ENCODE results near the gene C22orf39.

The C22orf39 gene

DNA sequence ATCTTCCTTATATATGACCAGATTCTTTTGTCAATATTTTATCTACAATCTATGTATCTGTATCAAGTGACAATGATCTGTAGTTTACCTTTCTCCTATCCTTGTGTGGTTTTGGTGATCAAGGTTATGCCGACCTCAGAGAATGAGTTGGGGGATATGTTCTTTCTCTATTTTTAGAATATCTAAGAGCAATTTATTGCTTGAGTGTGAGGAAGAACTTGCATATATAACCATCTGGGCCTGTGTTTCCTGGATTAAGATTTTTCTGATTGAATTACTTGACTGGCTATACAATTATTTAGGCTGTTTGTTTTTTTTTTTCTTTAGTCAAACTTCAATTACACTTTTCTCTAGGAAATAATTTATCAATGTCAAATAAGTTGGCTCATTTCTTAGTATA, 14.0 kb upstream of the C22orf39 start:
- TF ChIP-seq, protein P1, sequence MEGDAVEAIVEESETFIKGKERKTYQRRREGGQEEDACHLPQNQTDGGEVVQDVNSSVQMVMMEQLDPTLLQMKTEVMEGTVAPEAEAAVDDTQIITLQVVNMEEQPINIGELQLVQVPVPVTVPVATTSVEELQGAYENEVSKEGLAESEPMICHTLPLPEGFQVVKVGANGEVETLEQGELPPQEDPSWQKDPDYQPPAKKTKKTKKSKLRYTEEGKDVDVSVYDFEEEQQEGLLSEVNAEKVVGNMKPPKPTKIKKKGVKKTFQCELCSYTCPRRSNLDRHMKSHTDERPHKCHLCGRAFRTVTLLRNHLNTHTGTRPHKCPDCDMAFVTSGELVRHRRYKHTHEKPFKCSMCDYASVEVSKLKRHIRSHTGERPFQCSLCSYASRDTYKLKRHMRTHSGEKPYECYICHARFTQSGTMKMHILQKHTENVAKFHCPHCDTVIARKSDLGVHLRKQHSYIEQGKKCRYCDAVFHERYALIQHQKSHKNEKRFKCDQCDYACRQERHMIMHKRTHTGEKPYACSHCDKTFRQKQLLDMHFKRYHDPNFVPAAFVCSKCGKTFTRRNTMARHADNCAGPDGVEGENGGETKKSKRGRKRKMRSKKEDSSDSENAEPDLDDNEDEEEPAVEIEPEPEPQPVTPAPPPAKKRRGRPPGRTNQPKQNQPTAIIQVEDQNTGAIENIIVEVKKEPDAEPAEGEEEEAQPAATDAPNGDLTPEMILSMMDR (IDR thresholded peaks at IDR 0.05; ENCODE audit: low read depth, low read length) = no peak
- no peak overlapping the region for H3K4me3 ChIP-seq (replicated peaks in 1 of 2; ENCODE audit: low read depth in 2 of 2, low read length in 2 of 2)
- DNase-seq (ENCODE audit: low read depth in 2 of 2) = no peak

DNA sequence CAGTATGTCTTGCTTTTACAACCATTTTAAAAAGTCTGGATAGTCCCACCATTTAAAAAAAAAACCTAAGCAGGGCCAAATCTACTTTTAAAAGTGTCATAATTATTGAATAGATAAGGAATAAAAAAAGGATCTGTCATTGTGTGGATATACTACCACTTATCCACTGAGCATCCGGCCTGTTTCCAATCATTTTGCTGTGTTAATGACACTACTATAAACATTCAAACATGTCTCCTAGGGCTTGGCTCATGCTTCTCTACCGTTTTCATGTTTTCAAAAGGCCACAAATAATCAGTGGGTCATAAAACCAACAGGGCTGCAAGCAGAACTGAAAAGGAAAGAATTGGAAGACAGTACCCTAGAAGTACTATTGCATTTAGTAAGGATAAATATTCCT, 12.5 kb upstream of the C22orf39 start:
- H3K4me3 ChIP-seq (replicated peaks in 1 of 2; ENCODE audit: low read depth in 2 of 2, low read length in 2 of 2) = no peak overlapping the region
- no peak for DNase-seq (ENCODE audit: low read depth in 2 of 2)
- TF ChIP-seq, protein P1 (IDR thresholded peaks at IDR 0.05; ENCODE audit: low read depth, low read length) = no peak

DNA sequence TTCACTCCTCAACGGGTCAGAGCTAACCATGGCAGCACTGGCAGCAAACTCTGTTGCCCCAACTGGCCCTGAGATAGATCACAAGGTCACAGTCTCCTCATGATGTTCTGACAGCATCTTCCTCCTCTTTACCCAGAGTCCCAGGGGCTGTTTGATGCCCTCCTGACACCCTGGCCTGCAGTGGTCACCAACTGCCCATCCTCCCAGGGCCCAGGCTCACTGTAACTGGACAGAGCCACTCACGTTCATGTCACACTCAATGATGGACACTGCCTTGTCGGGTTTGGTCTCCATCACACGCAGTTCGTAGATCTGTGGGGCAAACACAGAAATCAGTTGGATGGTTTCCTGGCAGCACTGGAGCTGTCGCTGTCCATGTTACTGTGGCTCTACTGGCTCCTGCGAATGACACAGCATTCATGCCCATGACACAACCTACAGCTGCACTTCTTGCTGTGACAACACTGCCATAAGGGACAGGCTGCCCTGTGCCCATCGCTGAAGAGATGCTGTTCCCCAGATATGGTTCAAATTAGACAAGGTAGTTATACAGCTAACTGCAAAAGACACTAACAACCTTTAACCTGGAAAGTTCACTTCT, 10.4 kb upstream of the C22orf39 start:
- H3K4me3 ChIP-seq (replicated peaks in 1 of 2; ENCODE audit: low read depth in 2 of 2, low read length in 2 of 2) = no peak overlapping the region
- TF ChIP-seq, protein P1 (IDR thresholded peaks at IDR 0.05; ENCODE audit: low read depth, low read length) = no peak
- DNase-seq (ENCODE audit: low read depth in 2 of 2) = no peak

DNA sequence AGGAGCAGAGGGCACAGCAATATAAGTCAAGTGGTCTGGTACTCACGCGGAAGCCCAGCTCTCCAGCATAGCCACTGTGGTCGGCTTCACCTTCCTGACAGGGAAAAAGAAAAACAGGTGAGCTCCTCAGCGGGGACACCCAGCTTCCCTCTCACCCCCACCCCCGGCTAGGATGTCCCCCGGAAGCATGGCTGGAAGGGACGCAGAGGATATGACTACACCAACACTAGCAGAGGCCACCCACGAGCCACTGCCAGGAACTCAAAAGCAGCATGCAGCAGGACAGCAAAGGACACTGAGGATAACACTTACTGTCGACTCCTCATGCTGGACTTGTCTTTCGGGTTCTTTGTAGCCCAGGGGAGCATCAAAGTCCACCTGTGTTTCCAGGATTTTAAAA, 9.0 kb upstream of the C22orf39 start:
- no peak for DNase-seq (ENCODE audit: low read depth in 2 of 2)
- TF ChIP-seq, protein P1 (IDR thresholded peaks at IDR 0.05; ENCODE audit: low read depth, low read length) = no peak

DNA sequence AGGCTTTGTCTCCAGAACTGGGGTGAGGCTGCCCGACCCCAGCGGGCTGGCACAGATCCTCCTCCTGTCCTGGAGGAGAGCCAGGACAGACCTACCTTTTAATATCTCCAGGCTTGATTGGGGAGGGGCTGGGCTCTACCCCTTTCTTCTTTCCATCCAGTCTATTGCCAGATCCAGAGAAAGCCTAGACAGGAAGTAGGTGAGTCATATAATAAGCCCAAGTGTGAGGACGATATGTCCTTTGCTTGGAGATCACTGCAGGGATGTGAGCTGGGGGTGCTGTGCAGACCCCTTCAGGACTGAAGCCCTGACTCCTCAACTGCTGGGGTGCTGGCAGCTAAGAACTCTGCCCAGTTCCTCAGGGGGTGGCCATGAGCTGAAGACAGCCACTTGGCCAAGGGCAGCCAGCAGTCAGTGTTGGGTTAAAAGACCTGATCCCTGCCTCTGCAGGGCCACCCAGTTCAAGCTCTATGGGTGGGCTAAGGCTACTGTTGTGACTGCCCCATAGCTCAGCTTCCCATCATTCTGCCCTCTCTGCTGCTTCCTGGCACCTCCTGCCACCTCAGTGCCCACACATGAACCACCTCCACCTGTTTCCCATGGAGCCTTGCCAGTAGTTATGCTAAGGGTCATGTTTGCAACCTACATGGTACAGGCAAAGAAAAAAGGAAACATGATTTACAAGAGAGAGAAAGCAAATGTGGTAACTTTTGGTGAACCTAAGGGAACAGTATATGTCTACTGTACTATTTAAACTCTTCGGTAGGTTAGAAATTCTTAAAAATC, 8.3 kb upstream of the C22orf39 start:
- TF ChIP-seq, protein P1 (IDR thresholded peaks at IDR 0.05; ENCODE audit: low read depth, low read length) = no peak
- H3K4me3 ChIP-seq (replicated peaks in 1 of 2; ENCODE audit: low read depth in 2 of 2, low read length in 2 of 2) = no peak overlapping the region
- DNase-seq (ENCODE audit: low read depth in 2 of 2) = peak; percentile 15 to 53

More for the DNA sequence above, 9.0 kb upstream of the C22orf39 start:
- no peak overlapping the region for H3K4me3 ChIP-seq (replicated peaks in 1 of 2; ENCODE audit: low read depth in 2 of 2, low read length in 2 of 2)

DNA sequence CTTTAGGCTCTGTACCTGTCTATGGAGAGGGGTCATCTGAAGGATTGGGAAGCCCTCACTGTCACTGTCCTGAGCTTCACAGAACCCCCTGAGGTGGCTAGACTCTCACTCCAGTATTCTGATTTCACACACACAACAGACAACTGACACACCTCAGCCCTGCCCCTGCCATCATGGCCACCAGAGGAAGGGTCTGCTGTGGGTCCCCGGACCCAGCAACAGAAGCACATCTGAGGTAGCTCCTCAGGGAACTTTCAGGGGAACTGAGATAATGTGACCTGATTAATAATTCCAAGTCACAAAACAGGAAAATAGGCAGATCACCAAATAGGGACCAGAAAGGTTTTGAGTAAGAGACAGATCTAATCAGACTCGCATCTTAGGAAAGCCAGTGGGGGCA, 7.5 kb upstream of the C22orf39 start:
- DNase-seq (ENCODE audit: low read depth in 2 of 2) = no peak
- no peak overlapping the region for H3K4me3 ChIP-seq (replicated peaks in 1 of 2; ENCODE audit: low read depth in 2 of 2, low read length in 2 of 2)
- TF ChIP-seq, protein P1 (IDR thresholded peaks at IDR 0.05; ENCODE audit: low read depth, low read length) = no peak
